Measurements from ENCODE around the gene MCAT.

DNA sequence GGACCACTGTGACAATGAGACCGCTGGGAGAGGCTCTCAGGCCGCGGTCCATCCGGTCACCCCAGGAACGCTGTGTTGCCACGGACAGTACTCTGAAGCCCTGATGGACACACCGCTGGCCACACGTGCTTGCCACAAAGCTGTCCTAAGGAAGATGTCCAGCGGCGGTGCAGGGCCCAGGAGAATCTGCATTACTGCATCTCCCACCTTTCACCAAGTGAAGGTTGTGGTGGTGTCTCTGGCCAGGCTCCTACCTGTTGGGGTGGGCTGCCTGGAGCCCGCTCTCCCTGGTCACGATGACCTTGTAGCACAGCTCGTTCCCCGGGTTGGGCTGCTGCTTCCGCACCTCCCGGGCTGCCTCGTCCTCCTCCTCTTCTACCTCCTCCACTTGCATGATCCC is 39.5 kb upstream of the MCAT start:
- TF ChIP-seq ZNF384 (IDR thresholded peaks at IDR 0.05) (no peak), TARDBP (IDR thresholded peaks at IDR 0.05) (no peak), SP1 (IDR thresholded peaks at IDR 0.05) (no peak), FOXM1 (IDR thresholded peaks at IDR 0.05; ENCODE audit: borderline replicate concordance) (no peak), FOXK2 (IDR thresholded peaks at IDR 0.05) (no peak), BHLHE40 (IDR thresholded peaks at IDR 0.05; ENCODE audit: borderline replicate concordance) (no peak), NFRKB (IDR thresholded peaks at IDR 0.05) (no peak)

Data from HEK293T (cell line).